SIG-M5 (cell line): ENCODE data around the gene MCOLN1.
"Not testable (repeated sequence)": the region's sequence is repeated elsewhere in the genome, so short reads cannot be mapped to it uniquely, and the experiment has no call there.

Experiments
- DNase-seq: peaks from one replicate; lab custom pipeline; 2025; lab: John Stamatoyannopoulos, UW

The MCOLN1 gene

DNA sequence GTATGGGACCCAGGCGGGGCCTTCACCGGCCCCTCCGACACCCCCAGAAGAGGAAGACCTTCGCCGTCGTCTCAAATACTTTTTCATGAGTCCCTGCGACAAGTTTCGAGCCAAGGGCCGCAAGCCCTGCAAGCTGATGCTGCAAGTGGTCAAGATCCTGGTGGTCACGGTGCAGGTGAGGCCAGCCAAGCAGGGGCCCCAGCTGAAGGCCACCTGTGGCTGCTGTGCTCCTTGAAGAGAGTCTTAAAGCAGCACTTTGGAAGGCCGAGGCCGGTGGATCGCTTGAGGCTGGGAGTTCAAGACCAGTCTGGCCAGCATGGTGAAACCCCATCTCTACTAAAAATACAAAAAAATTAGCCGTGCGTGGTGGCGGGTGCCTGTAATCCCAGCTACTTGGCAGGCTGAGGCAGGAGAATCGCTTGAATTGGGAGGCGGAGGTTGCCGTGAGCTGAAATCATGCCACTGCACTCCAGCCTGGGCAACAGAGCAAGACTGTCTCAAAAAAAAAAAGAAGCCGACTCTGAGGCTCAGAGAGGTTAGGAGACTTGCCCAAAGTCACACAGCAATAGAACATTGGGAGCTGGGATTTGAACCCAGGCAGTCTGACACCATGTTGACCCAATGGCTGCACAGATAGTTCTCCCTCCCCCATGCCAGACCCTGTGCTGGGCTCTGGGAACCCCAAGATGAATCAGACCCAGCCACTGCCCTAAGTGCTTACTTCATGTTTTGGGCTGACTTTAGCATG lies 2.7 kb downstream of the MCOLN1 start:
- DNase-seq: no peak

GRCh38 chr19:7526059-7526929 lies 3.9 kb downstream of the MCOLN1 start:
- no peak for DNase-seq

- DNase-seq: no peak
These were observed 5.2 kb downstream of the MCOLN1 start for GRCh38 chr19:7527516-7528191.

- no peak for DNase-seq
These were observed 5.7 kb downstream of the MCOLN1 start for GRCh38 chr19:7528192-7528519.

DNA sequence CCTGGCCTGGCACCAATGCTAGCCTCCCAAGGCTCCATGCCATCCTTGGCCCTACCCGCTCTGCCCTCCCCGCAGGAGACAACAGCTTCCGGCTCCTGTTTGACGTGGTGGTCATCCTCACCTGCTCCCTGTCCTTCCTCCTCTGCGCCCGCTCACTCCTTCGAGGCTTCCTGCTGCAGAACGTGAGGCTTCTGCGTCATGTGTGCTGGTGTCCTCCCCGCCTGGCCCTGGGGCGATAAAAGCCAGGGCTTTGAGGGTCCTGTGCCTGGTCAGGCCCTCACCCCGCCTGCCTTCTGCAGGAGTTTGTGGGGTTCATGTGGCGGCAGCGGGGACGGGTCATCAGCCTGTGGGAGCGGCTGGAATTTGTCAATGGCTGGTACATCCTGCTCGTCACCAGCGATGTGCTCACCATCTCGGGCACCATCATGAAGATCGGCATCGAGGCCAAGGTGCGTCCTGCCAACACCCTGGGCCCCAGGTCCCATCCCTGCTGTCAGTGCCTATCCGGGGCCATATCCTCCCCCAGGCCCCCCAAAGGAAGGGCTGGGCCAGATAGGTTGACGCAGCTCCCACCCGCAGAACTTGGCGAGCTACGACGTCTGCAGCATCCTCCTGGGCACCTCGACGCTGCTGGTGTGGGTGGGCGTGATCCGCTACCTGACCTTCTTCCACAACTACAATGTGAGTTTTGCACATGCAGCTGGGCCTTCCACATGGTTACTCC lies 6.3 kb downstream of the MCOLN1 start:
- DNase-seq: no peak

- DNase-seq: no peak
These were observed 6.8 kb downstream of the MCOLN1 start for GRCh38 chr19:7529246-7529600.

DNA sequence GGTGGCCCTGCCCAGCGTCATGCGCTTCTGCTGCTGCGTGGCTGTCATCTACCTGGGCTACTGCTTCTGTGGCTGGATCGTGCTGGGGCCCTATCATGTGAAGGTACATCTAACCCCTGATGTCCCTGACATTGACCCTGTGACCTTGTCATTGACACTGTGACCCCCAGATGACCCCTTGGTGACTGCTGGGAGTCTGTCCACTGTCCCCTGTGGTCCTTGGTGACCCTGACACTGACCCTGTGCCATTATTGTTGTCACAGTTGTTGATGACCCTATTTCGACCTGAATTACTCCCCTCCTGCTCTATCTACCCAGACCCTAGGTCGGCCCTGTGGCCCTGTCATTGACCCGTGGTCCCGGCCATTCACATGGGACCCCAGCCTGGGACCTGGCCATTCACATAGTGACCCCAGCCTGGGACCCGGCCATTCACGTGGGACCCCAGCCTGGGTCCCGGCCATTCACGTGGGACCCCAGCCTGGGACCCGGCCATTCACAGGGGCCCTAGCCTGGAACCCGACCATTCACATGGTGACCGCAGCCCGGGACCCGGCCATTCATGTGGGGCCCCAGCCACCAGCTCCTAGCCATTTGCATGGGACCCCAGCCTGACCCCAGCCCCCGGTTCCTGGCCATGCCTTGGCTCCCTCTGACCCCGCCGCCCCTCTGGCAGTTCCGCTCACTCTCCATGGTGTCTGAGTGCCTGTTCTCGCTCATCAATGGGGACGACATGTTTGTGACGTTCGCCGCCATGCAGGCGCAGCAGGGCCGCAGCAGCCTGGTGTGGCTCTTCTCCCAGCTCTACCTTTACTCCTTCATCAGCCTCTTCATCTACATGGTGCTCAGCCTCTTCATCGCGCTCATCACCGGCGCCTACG lies 7.4 kb downstream of the MCOLN1 start:
- no peak for DNase-seq

- DNase-seq: no peak
These were observed 11.0 kb downstream of the MCOLN1 start for GRCh38 chr19:7533281-7533885.

- no peak for DNase-seq
These were observed 11.6 kb downstream of the MCOLN1 start for GRCh38 chr19:7533925-7534480.

DNA sequence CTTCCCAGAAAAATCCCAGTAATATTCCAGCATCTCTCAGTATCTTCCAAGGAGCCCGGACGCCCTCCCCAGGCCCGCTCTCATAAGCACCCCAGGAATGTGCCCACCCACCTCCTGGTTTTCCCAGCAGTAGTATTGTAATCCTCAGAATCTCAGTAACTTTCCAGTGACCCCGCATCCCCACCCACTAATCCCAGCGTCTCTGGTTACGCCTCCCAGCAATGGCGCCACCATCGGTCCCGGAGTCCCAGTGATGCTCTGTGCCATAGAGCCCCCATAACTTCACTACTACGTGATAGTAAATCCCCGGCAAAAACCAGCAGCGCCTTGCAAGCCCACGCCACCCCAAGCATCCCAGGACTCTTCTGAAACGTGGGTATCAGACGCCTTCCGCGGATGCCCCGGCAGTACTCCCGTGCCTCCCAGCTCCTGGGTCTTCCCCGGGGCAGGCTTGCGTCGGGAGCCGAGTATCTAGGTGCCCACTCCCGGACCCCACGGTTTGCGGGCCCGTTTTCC lies 12.2 kb downstream of the MCOLN1 start:
- no peak for DNase-seq

DNA sequence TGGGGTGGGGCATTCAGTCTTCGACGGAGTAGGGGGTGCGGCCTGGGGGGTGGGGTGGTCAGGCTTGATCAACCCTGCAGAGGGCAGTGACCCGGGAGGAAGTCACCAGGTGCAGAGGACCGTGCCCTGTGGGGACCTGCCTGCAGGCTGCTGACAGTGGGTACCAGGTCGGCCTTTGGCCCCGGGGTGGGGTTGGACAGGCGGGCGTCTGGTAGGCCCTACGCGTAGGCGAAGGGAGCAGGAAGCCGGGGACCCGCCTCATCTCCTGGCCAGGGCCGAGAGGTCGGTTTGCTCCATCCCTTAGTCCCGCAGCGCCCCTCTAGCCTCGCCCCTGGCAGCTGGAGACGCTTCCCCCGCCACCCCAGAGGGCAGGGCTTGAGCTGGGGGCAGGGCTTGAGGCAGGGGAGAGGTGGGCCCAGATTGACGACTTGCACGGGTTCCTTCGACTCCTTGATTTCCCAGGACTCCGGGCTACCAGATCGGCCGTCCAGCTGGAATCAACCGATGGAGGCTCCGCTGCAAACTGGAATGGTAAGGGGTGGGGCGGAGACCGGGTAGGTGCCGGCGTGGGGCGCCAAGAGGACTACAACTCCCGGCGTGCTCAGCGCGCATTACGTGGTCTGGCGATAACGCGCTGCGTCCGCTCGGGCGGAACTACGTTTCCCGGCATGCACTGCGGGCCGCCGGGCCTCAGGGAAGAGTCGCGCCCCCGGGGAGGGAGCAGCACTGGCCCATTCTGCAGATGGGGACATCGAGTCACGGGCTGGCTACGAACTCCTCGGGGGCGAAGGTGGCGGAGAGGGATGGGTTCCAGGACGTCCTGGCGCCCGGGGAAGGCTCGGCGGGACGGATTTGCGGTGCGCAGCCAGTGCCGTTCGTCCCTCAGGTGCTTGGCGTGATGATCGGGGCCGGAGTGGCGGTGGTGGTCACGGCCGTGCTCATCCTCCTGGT lies 12.9 kb downstream of the MCOLN1 start, which contains the start of gene PNPLA6:
Gene PNPLA6 (plus strand): TSS at position 671 of the 951 bp plus-strand sequence. CDS start 72 bp downstream, at position 743.
- no peak for DNase-seq

GRCh38 chr19:7535998-7536695 lies 13.7 kb downstream of the MCOLN1 start:
- DNase-seq: no peak

- DNase-seq: not testable (repeated sequence)
These were observed 16.6 kb downstream of the MCOLN1 start for GRCh38 chr19:7538990-7539389.

DNA sequence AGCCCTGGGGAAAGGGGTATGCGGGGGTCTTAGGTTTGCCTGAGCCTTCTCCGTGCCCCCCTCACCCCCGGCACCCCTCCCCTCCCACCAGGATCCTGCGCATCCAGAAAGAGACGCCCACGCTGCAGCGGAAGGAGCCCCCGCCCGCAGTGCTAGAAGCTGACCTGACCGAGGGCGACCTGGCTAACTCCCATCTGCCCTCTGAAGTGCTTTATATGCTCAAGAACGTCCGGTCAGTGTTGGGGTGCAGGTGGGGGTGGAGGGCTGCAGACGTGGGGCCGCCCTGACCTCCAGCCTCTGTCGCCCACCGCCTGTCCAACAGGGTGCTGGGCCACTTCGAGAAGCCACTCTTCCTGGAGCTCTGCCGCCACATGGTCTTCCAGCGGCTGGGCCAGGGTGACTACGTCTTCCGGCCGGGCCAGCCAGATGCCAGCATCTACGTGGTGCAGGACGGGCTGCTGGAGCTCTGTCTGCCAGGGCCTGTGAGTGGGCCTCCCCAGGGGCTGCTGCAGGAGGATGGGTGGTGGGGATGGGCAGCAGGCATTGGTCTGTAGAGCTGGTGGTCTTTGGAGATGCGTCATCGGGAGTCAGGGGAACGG lies 17.5 kb downstream of the MCOLN1 start:
- no peak for DNase-seq

DNA sequence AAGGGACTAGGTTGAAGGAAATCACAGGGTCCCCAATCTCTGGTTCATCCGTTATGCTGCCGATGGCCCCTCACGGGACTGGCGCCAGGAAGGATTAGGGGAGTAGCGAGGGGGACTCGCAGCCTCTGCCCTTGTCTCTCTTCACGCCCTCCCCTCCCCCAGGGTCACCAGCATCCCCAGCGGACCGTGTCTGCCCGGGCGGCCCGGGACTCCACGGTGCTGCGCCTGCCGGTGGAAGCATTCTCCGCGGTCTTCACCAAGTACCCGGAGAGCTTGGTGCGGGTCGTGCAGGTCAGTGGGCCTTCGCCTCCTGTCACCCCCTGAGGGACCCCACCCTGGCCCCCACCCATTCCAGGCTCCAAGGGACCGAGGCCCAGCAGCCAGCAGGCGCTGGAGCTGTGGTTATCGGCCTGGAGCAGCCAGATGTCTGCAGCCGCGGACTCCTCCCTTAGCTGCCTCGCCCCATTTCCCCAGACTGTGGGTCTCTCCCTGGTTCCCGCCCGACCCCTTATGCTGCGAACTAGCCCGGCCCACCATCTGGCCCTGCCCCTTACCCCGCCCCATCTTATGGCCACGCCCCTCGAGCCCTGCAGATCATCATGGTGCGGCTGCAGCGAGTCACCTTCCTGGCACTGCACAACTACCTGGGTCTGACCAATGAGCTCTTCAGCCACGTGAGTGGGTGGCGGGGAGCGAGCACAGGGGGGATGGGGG lies 18.5 kb downstream of the MCOLN1 start:
- no peak for DNase-seq

DNA sequence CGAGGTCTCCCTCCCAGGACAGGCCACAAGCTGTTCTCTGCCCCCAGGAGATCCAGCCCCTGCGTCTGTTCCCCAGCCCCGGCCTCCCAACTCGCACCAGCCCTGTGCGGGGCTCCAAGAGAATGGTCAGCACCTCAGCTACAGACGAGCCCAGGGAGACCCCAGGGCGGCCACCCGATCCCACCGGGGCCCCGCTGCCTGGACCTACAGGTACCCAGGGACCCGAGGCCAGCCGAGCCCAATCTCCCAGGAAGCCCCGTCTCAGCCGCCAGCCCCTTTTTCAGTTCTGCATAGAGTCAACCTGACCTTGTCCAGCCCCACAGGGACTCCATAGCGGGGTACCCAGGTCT lies 19.0 kb downstream of the MCOLN1 start:
- no peak for DNase-seq

DNA sequence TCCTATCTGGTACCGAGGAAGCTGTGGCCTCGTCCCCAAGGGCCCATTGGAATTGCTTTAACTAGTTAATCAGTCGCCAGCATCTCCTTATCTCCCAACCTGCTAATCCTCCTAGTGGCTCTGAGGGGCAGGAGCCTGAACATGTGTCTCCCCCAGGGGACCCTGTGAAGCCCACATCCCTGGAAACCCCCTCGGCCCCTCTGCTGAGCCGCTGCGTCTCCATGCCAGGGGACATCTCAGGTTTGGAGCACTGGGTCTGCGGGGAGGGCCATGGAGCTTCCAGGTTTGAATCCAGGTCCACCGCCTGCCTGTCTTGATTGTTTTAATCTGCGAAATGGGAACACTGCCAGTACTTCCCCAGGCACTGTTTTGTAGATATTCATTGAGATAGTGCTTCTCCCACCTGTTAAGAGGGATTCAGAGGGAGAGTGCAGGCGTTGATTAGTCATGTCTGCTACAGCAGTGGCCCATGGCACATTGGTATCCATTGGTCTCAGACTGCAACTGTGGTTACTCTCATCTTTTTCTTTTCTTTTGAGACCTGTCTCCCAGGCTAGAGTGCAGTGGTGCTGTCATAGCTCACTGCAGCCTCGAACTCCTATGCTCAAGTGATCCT lies 19.5 kb downstream of the MCOLN1 start:
- DNase-seq: no peak
